ENCODE measurements around the gene SETD1B. TPM values are rescaled to one million over a fixed set of nuclear protein-coding genes. Genes with fewer than 3 reads are reported as not detected.
"Not testable (repeated sequence)": the region's sequence is repeated elsewhere in the genome, so short reads cannot be mapped to it uniquely, and the experiment has no call there.

SETD1B gene
- total RNA-seq, 1 donor from 2014 or later: 2.1 TPM

GRCh38 chr12:121849665-121850064 lies 45.9 kb downstream of the SETD1B start:
- H3K9ac ChIP-seq (ENCODE audit: low read depth in 1 of 3, low read length in 3 of 3): no peak overlapping the region
- H3K4me1 ChIP-seq (ENCODE audit: control insufficient read depth in 3 of 3, insufficient read depth in 3 of 3, low read length in 3 of 3): no peaks in the 10 kb centered on the region
- H3K27ac ChIP-seq (ENCODE audit: low read depth, low read length): no peak overlapping the region
- H3K36me3 ChIP-seq (ENCODE audit: control insufficient read depth in 3 of 3, insufficient read depth in 3 of 3, low read length in 3 of 3): no peaks in the 10 kb centered on the region
- H3K27me3 ChIP-seq (ENCODE audit: control insufficient read depth in 3 of 3, insufficient read depth in 3 of 3, low read length in 3 of 3): no peaks in the 10 kb centered on the region
- no peaks in the 10 kb centered on the region for H3K9me3 ChIP-seq (ENCODE audit: control insufficient read depth in 3 of 3, low read length in 3 of 3)
- no peak overlapping the region for H3K4me3 ChIP-seq (ENCODE audit: low read length in 3 of 3)

GRCh38 chr12:121852392-121852791 lies 48.6 kb downstream of the SETD1B start:
- H3K4me3 ChIP-seq (ENCODE audit: low read length in 3 of 3); H3K4me1 ChIP-seq (ENCODE audit: control insufficient read depth in 3 of 3, insufficient read depth in 3 of 3, low read length in 3 of 3); H3K9me3 ChIP-seq (ENCODE audit: control insufficient read depth in 3 of 3, low read length in 3 of 3); H3K27me3 ChIP-seq (ENCODE audit: control insufficient read depth in 3 of 3, insufficient read depth in 3 of 3, low read length in 3 of 3); H3K27ac ChIP-seq (ENCODE audit: low read depth, low read length); H3K36me3 ChIP-seq (ENCODE audit: control insufficient read depth in 3 of 3, insufficient read depth in 3 of 3, low read length in 3 of 3); H3K9ac ChIP-seq (ENCODE audit: low read depth in 1 of 3, low read length in 3 of 3): not testable (repeated sequence)

GRCh38 chr12:121857322-121858246 lies 53.8 kb downstream of the SETD1B start:
- Histone ChIP-seq H3K4me3 (ENCODE audit: low read length in 3 of 3) (no peak overlapping the region), H3K9ac (ENCODE audit: low read depth in 1 of 3, low read length in 3 of 3) (no peak overlapping the region), H3K4me1 (ENCODE audit: control insufficient read depth in 3 of 3, insufficient read depth in 3 of 3, low read length in 3 of 3) (peaks cover 31 to 35% (median 32%) of the 10 kb centered on the region in 3 donors), H3K36me3 (ENCODE audit: control insufficient read depth in 3 of 3, insufficient read depth in 3 of 3, low read length in 3 of 3) (no peaks in the 10 kb centered on the region), H3K9me3 (ENCODE audit: control insufficient read depth in 3 of 3, low read length in 3 of 3) (no peaks in the 10 kb centered on the region), H3K27ac (ENCODE audit: low read depth, low read length) (no peak overlapping the region), H3K27me3 (ENCODE audit: control insufficient read depth in 3 of 3, insufficient read depth in 3 of 3, low read length in 3 of 3) (no peaks in the 10 kb centered on the region)

GRCh38 chr12:121858318-121858661 lies 54.5 kb downstream of the SETD1B start:
- H3K9me3 ChIP-seq (ENCODE audit: control insufficient read depth in 3 of 3, low read length in 3 of 3): no peaks in the 10 kb centered on the region
- peak overlapping the region; percentile 50 to 76 (median 66) for H3K9ac ChIP-seq (ENCODE audit: low read depth in 1 of 3, low read length in 3 of 3)
- H3K4me1 ChIP-seq (ENCODE audit: control insufficient read depth in 3 of 3, insufficient read depth in 3 of 3, low read length in 3 of 3): peaks cover 31 to 39% (median 35%) of the 10 kb centered on the region in 3 donors
- H3K27ac ChIP-seq (ENCODE audit: low read depth, low read length): peak overlapping the region; percentile 84
- peak overlapping the region in 1 of 3 donors; percentile 17 for H3K4me3 ChIP-seq (ENCODE audit: low read length in 3 of 3)
- no peaks in the 10 kb centered on the region for H3K36me3 ChIP-seq (ENCODE audit: control insufficient read depth in 3 of 3, insufficient read depth in 3 of 3, low read length in 3 of 3)
- H3K27me3 ChIP-seq (ENCODE audit: control insufficient read depth in 3 of 3, insufficient read depth in 3 of 3, low read length in 3 of 3): no peaks in the 10 kb centered on the region

GRCh38 chr12:121858662-121859572 lies 55.1 kb downstream of the SETD1B start, which contains the start of gene HPD:
TSS of gene HPD (minus strand) at chr12:121858859. CDS start at chr12:121858823, 36 bp downstream.
- Histone ChIP-seq H3K27ac (ENCODE audit: low read depth, low read length) (peak within 1 kb of the TSS; percentile 84), H3K27me3 (ENCODE audit: control insufficient read depth in 3 of 3, insufficient read depth in 3 of 3, low read length in 3 of 3) (no peaks in the 10 kb centered on the region), H3K9ac (ENCODE audit: low read depth in 1 of 3, low read length in 3 of 3) (peak within 1 kb of the TSS; percentile 50 to 76 (median 66)), H3K36me3 (ENCODE audit: control insufficient read depth in 3 of 3, insufficient read depth in 3 of 3, low read length in 3 of 3) (no peaks in the 10 kb centered on the region), H3K9me3 (ENCODE audit: control insufficient read depth in 3 of 3, low read length in 3 of 3) (no peaks in the 10 kb centered on the region), H3K4me1 (ENCODE audit: control insufficient read depth in 3 of 3, insufficient read depth in 3 of 3, low read length in 3 of 3) (peaks cover 31 to 40% (median 38%) of the 10 kb centered on the region in 3 donors), H3K4me3 (ENCODE audit: low read length in 3 of 3) (peak within 1 kb of the TSS in 1 of 3 donors; percentile 17)

- H3K4me1 ChIP-seq (ENCODE audit: control insufficient read depth in 3 of 3, insufficient read depth in 3 of 3, low read length in 3 of 3): peaks cover 31 to 40% (median 38%) of the 10 kb centered on the region in 3 donors
- H3K27ac ChIP-seq (ENCODE audit: low read depth, low read length): no peak overlapping the region
- H3K9me3 ChIP-seq (ENCODE audit: control insufficient read depth in 3 of 3, low read length in 3 of 3): no peaks in the 10 kb centered on the region
- H3K9ac ChIP-seq (ENCODE audit: low read depth in 1 of 3, low read length in 3 of 3): no peak overlapping the region
- no peaks in the 10 kb centered on the region for H3K27me3 ChIP-seq (ENCODE audit: control insufficient read depth in 3 of 3, insufficient read depth in 3 of 3, low read length in 3 of 3)
- no peak overlapping the region for H3K4me3 ChIP-seq (ENCODE audit: low read length in 3 of 3)
- no peaks in the 10 kb centered on the region for H3K36me3 ChIP-seq (ENCODE audit: control insufficient read depth in 3 of 3, insufficient read depth in 3 of 3, low read length in 3 of 3)
Measured at GRCh38 chr12:121860257-121860656, 56.4 kb downstream of the SETD1B start.

GRCh38 chr12:121860699-121861098 lies 56.9 kb downstream of the SETD1B start:
- peaks cover 31 to 40% (median 38%) of the 10 kb centered on the region in 3 donors for H3K4me1 ChIP-seq (ENCODE audit: control insufficient read depth in 3 of 3, insufficient read depth in 3 of 3, low read length in 3 of 3)
- H3K36me3 ChIP-seq (ENCODE audit: control insufficient read depth in 3 of 3, insufficient read depth in 3 of 3, low read length in 3 of 3); H3K27ac ChIP-seq (ENCODE audit: low read depth, low read length); H3K4me3 ChIP-seq (ENCODE audit: low read length in 3 of 3); H3K9ac ChIP-seq (ENCODE audit: low read depth in 1 of 3, low read length in 3 of 3); H3K27me3 ChIP-seq (ENCODE audit: control insufficient read depth in 3 of 3, insufficient read depth in 3 of 3, low read length in 3 of 3); H3K9me3 ChIP-seq (ENCODE audit: control insufficient read depth in 3 of 3, low read length in 3 of 3): not testable (repeated sequence)

GRCh38 chr12:121861636-121862254 lies 57.9 kb downstream of the SETD1B start:
- H3K4me1 ChIP-seq (ENCODE audit: control insufficient read depth in 3 of 3, insufficient read depth in 3 of 3, low read length in 3 of 3): peaks cover 31 to 40% (median 38%) of the 10 kb centered on the region in 3 donors

GRCh38 chr12:121866331-121866730 lies 62.5 kb downstream of the SETD1B start:
- Histone ChIP-seq H3K9me3 (ENCODE audit: control insufficient read depth in 3 of 3, low read length in 3 of 3) (no peaks in the 10 kb centered on the region), H3K27me3 (ENCODE audit: control insufficient read depth in 3 of 3, insufficient read depth in 3 of 3, low read length in 3 of 3) (no peaks in the 10 kb centered on the region), H3K27ac (ENCODE audit: low read depth, low read length) (no peak overlapping the region), H3K9ac (ENCODE audit: low read depth in 1 of 3, low read length in 3 of 3) (no peak overlapping the region), H3K4me3 (ENCODE audit: low read length in 3 of 3) (no peak overlapping the region), H3K4me1 (ENCODE audit: control insufficient read depth in 3 of 3, insufficient read depth in 3 of 3, low read length in 3 of 3) (peaks cover 7 to 15% (median 15%) of the 10 kb centered on the region in 3 donors), H3K36me3 (ENCODE audit: control insufficient read depth in 3 of 3, insufficient read depth in 3 of 3, low read length in 3 of 3) (no peaks in the 10 kb centered on the region)

More at GRCh38 chr12:121861636-121862254, 57.9 kb downstream of the SETD1B start:
- Histone ChIP-seq H3K36me3 (ENCODE audit: control insufficient read depth in 3 of 3, insufficient read depth in 3 of 3, low read length in 3 of 3) (no peaks in the 10 kb centered on the region), H3K4me3 (ENCODE audit: low read length in 3 of 3) (peak overlapping the region in 1 of 3 donors; percentile 29), H3K27ac (ENCODE audit: low read depth, low read length) (peak overlapping the region; percentile 23), H3K27me3 (ENCODE audit: control insufficient read depth in 3 of 3, insufficient read depth in 3 of 3, low read length in 3 of 3) (no peaks in the 10 kb centered on the region), H3K9me3 (ENCODE audit: control insufficient read depth in 3 of 3, low read length in 3 of 3) (no peaks in the 10 kb centered on the region), H3K9ac (ENCODE audit: low read depth in 1 of 3, low read length in 3 of 3) (peak overlapping the region; percentile 3 to 72 (median 57))
